Measurements from ENCODE around the gene NSMCE4A. TPM values are rescaled to one million over a fixed set of nuclear protein-coding genes. Genes with fewer than 3 reads are reported as not detected.

Gene NSMCE4A
- total and polyA plus RNA-seq, 2 of the 8 experiments (the other 6 are each of a cell fraction or from before 2014, with no cell fraction given), result 48.6 to 66.0 TPM

DNA sequence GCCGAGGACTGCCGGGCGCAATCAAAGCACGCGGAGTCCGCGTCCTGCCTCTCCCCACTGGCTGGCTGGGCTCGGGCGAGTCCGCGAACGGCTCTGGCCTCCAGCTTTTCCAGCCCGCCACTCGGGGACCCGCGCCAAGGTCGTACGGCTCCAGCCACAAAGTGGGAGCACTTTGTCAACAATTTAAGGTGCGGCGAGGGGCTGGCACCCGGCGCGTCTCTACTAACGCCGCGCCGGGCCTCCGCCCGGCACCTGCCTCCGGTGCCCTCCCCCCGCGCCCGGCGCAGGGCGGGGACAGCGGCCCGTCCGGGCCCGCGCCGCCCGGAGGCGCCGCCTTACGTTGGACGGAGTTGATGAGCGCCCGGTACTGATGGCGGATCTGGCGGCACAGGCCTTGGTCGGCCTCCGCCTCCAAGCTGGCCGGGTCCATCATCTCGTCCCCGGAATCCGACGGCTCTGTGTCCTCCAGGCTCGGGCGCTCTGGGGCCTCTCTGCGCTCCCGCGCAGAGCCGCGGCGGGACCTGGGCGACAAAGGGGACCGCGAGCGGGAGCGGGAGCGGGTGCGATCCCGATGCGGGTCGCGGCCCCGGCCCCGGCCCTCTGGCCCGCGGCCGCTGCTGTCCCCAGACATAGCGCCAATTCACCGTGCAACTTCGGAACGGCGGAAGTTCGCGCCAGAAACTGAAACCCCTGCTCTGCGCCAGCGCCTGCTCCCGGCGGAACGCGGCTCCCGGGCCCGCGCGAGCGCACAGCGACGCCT lies at the start of gene NSMCE4A (continued):
- TF ChIP-seq, protein P1, sequence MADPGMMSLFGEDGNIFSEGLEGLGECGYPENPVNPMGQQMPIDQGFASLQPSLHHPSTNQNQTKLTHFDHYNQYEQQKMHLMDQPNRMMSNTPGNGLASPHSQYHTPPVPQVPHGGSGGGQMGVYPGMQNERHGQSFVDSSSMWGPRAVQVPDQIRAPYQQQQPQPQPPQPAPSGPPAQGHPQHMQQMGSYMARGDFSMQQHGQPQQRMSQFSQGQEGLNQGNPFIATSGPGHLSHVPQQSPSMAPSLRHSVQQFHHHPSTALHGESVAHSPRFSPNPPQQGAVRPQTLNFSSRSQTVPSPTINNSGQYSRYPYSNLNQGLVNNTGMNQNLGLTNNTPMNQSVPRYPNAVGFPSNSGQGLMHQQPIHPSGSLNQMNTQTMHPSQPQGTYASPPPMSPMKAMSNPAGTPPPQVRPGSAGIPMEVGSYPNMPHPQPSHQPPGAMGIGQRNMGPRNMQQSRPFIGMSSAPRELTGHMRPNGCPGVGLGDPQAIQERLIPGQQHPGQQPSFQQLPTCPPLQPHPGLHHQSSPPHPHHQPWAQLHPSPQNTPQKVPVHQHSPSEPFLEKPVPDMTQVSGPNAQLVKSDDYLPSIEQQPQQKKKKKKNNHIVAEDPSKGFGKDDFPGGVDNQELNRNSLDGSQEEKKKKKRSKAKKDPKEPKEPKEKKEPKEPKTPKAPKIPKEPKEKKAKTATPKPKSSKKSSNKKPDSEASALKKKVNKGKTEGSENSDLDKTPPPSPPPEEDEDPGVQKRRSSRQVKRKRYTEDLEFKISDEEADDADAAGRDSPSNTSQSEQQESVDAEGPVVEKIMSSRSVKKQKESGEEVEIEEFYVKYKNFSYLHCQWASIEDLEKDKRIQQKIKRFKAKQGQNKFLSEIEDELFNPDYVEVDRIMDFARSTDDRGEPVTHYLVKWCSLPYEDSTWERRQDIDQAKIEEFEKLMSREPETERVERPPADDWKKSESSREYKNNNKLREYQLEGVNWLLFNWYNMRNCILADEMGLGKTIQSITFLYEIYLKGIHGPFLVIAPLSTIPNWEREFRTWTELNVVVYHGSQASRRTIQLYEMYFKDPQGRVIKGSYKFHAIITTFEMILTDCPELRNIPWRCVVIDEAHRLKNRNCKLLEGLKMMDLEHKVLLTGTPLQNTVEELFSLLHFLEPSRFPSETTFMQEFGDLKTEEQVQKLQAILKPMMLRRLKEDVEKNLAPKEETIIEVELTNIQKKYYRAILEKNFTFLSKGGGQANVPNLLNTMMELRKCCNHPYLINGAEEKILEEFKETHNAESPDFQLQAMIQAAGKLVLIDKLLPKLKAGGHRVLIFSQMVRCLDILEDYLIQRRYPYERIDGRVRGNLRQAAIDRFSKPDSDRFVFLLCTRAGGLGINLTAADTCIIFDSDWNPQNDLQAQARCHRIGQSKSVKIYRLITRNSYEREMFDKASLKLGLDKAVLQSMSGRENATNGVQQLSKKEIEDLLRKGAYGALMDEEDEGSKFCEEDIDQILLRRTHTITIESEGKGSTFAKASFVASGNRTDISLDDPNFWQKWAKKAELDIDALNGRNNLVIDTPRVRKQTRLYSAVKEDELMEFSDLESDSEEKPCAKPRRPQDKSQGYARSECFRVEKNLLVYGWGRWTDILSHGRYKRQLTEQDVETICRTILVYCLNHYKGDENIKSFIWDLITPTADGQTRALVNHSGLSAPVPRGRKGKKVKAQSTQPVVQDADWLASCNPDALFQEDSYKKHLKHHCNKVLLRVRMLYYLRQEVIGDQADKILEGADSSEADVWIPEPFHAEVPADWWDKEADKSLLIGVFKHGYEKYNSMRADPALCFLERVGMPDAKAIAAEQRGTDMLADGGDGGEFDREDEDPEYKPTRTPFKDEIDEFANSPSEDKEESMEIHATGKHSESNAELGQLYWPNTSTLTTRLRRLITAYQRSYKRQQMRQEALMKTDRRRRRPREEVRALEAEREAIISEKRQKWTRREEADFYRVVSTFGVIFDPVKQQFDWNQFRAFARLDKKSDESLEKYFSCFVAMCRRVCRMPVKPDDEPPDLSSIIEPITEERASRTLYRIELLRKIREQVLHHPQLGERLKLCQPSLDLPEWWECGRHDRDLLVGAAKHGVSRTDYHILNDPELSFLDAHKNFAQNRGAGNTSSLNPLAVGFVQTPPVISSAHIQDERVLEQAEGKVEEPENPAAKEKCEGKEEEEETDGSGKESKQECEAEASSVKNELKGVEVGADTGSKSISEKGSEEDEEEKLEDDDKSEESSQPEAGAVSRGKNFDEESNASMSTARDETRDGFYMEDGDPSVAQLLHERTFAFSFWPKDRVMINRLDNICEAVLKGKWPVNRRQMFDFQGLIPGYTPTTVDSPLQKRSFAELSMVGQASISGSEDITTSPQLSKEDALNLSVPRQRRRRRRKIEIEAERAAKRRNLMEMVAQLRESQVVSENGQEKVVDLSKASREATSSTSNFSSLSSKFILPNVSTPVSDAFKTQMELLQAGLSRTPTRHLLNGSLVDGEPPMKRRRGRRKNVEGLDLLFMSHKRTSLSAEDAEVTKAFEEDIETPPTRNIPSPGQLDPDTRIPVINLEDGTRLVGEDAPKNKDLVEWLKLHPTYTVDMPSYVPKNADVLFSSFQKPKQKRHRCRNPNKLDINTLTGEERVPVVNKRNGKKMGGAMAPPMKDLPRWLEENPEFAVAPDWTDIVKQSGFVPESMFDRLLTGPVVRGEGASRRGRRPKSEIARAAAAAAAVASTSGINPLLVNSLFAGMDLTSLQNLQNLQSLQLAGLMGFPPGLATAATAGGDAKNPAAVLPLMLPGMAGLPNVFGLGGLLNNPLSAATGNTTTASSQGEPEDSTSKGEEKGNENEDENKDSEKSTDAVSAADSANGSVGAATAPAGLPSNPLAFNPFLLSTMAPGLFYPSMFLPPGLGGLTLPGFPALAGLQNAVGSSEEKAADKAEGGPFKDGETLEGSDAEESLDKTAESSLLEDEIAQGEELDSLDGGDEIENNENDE (IDR thresholded peaks at IDR 0.05; ENCODE audit: insufficient replicate concordance, low read length), result no peak

Data from H1 (cell line).